HG03457 (cell line): Measurements from ENCODE around the gene ASB16.
"Not testable (repeated sequence)": the region's sequence is repeated elsewhere in the genome, so short reads cannot be mapped to it uniquely, and the experiment has no call there.

ENCODE experiments used
- ATAC-seq: cut with Tn5 transposase; IDR thresholded peaks from one replicate; pipeline ENCODE4 v1.9.1; 2021; ENCODE audit warnings: moderate number of reproducible peaks; ENCODE audit not compliant: unreplicated experiment

Gene ASB16

DNA sequence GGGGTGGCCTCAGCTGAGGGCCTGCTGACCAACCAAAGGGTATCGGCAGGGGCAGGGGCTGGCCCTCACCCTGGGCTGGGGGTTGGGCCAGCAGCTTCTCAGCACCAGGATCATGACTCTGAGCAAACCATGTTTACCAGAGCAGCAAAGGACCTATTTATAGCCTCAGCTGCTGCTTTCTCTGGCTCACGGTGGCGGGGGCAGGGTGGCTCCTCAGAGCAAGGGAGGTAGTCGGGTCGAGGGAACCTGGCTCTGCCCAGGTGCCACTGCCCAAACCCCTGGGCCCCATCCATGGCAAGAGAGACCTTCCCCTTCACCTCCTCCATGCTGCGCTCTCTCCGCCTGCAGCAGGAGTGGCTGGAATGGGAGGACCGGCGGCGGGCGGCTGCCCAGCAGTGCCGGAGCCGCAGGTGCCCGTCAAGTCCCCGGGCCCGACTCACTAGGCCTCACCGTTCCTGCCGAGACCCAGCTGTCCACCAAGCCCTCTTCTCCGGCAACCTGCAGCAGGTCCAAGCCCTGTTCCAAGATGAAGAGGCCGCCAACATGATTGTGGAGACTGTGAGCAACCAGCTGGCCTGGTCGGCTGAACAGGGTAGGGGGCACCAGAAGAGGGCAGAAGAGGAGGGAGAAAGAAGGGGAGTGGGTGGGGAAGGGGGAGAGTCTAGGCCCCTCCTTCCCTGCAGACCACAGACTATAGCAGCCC lies at the start of gene ASB16:
TSS of gene ASB16 (plus strand) at position 206 of the 703 bp plus-strand sequence. CDS start at position 292, 86 bp downstream.
- ATAC-seq: no peak

DNA sequence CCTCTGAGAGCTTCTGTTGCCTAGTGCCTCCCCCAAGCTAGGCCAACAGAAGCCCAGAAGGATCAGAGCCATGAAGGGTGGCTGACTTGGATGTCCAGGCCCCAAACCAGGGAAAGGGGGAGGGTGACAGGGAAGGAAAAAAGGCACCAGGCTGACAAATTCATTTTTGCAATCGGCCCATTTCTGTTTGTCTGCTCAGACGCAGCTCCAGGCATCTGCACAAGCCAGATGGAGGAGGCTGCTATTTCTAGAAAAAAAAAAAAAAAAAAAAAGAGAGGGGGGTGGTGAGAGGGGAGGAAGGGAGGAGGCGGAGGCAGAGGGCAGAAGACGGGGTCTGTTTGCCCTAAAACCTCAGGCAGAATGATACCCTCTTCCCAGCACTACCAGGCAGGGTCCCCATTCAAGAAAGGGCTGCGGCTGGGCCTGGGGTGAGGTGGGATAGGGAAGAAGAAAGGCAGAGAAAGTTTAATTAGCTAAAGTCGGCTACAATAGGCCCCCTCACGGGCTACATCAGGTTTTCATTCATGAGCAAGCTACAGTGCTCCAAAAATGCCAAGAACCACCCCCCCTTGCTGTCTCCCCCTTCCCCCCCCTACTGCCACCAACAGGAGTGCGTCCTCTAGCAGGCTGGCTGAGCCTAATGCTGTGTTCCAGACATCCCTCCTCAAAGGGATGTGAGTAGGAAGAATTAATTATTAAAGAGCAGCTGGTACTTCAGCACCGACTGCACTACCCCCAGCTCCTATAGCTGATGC lies 49.5 kb upstream of the ASB16 start:
- ATAC-seq: no peak

GRCh38 chr17:44121997-44122815 lies 48.3 kb upstream of the ASB16 start:
- no peak for ATAC-seq

DNA sequence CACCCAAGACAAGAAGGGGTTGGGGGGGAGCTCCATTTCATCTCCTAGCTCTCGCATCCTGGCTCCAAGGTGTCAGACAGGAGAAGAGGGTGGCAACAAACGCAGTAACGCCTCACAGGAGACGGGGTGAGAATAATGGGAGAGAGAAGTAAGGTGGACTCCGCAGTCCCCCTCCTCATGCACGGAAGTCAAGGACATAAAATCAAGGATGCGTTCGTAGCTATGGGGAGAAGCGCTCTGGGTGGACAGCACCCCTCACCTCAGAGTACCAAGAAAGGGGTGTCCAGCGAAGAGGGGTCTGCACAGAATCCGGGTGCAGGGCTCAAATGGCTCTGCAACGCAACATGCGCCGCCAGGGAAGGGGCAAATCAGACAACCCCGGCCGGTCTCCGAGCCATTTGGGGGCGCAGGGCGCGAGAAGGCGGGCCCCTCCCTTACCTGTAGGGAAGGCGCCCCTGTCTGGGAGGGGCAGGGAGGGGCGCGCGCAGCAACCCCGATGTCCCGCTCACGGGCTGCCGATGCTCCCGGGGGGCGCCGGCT lies 47.6 kb upstream of the ASB16 start:
- ATAC-seq: no peak

DNA sequence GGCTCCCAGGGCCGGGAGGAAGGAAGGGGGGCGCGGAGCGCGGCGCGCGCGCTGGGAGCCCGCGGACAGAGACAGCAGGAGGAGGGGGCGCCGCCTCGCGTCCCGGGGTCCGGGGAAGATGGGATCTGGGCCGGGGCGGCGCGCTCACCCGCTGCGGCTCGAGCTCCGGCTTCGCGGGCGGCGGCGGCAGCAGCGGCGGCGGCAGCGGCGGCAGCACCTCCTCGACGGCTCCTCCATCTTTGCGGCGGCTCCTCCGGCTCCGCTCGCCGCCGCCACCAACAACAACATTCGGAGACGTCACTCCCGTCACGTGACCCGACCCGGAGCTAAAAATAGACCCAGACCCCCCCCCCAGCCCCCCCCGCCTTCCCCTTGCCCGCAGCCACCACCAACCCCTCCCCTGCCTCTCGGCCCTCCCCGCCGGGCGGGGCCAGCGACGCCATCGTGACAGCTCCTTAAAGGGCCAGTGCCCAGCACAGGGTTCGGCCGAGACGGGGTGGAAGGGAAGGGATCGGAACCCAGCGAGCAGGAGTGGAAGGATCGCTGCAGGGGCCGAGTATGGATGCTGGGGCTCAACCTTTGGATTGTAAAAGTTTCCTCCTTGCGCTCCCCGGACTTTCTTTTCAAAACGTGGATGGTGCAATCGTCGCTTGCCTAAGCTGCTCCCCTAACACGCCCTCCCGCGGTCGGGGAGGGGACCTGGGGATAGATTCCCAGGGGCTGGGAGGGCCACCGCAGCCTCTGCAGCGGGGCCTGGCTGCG lies 47.0 kb upstream of the ASB16 start, which contains the start of gene HDAC5:
TSS of gene HDAC5 (minus strand) at position 286 of the 762 bp plus-strand sequence. CDS start 6,126 bp downstream, outside the sequence.
- ATAC-seq: peak; percentile 82

DNA sequence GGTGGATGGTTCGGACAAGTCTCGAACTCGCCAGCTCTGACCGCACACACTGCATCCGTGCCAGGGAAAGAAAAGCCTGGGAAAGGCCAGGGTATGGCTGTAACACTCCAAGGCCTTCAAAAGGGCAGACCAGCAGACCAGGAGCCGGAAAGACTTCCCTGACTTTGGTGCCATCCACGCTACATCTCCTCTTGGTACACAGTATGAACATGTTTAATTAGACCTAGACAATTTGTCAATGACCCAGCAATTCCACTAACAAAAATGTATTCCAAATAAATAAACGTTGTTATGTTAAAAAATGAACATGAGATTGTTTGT lies 46.4 kb upstream of the ASB16 start:
- no peak for ATAC-seq

GRCh38 chr17:44128383-44128782 lies 42.1 kb upstream of the ASB16 start:
- no peak for ATAC-seq

GRCh38 chr17:44130693-44131349 lies 39.7 kb upstream of the ASB16 start:
- no peak for ATAC-seq

GRCh38 chr17:44131372-44131771 lies 39.1 kb upstream of the ASB16 start:
- ATAC-seq: not testable (repeated sequence)

GRCh38 chr17:44132275-44132821 lies 38.2 kb upstream of the ASB16 start:
- ATAC-seq: no peak

GRCh38 chr17:44133918-44134476 lies 36.5 kb upstream of the ASB16 start:
- no peak for ATAC-seq

DNA sequence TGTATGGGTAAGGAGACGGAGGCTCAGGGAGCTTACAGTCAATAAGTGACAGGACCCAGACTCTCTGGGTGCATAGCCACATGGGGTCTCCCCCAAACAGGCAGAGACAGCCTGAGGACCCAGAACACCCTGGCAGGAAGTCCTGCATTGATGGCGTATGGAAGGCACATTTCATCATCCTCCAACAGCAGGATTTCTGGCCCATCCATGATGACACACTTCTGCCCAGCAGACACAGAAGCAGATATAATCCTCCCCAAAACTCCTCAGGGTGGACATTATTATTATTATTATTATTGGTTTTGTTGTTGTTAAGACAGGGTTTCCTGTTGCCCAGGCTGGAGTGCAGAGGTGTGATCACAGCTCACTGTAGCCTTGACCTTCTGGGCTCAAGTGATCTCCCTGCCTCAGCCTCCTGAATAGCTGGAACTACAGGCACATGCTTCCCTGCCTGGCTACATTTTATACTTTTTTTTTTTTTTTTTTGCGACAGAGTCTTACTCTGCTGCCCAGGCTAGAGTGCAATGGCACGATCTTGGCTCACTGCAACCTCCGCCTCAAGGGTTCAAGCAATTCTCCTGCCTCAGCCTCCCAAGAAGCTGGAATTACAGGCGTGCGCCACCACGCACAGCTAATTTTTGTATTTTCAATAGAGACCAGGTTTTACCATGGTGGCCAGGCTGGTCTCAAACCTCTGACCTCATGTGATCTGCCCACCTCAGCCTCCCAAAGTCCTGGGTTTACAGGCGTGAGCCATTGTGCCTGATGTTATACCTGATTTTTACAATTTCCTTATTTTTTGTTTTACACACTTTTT lies 35.5 kb upstream of the ASB16 start:
- ATAC-seq: no peak

GRCh38 chr17:44137891-44138709 lies 32.4 kb upstream of the ASB16 start:
- ATAC-seq: no peak

DNA sequence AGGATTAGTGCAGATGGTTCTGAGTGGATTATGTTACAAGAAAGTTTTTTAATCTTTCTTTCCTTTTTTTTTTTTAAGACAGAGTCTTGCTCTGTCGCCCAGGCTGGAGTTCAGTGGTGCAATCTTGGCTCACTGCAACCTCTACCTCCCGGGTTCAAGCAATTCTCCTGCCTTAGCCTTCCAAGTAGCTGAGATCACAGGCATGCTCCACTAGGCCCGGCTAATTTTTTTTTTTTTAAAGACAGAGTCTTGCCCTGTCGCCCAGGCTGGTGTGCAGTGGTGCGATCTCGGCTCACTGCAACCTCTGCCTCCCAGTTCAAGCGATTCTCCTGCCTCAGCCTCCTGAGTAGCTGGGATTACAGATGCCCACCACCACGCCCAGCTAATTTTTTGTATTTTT lies 26.6 kb upstream of the ASB16 start:
- not testable (repeated sequence) for ATAC-seq

DNA sequence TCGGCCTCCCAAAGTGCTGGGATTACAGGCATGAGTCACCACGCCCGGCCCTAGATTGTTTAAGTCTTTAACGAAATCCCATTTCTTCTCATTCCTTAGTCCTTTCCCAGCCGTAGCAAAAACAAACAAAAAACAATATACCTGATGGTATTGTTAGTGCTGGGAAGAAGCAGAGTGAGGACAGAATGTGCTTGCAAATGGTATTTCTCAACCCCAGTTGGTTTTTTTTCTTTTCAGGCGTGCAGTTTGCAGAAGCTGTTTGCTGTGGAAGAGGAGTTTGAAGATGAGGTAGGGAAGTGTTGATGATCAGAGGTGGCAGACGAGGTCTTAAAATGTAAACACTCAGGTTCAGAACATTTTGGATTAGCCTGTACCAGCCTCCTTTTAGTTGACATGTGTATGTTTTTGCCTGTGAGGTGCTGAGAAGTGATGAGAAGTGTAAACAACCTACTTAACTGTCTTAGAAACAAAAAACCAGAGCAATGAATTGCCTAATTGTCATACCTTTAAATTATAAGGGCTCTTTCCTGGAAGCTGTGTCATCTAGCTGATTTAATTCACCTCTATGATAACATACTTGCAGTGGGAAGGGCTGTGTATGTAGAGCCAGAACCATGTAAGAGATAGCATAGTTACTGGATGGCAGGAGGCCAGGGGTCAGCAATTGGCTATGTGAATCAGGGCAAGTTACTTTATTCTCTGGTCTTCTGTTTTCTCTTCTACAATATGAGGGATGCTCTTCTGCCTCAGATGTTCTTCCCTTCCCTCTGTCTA lies 25.4 kb upstream of the ASB16 start:
- ATAC-seq: no peak

- ATAC-seq: no peak
Observed at GRCh38 chr17:44146375-44147346, 23.8 kb upstream of the ASB16 start.
